Fibroblast of pulmonary artery (primary cell): ENCODE results near the gene PKP4.

ENCODE experiments used
- DNase-seq: peaks from one replicate; pipeline ENCODE4 v3.0.0-alpha.2; 2010; ENCODE audit warnings: low read depth
- H3K4me3 ChIP-seq: replicated peaks from 2 replicates; pipeline ENCODE4 v1.5.1; 2011; ENCODE audit warnings: low read depth, mild to moderate bottlenecking, control low read depth, low read length, moderate library complexity
- TF ChIP-seq, protein P1 (sequence below): IDR thresholded peaks from 2 replicates; pipeline ENCODE4 v1.5.1; 2011; ENCODE audit warnings: mild to moderate bottlenecking, control low read depth, low read length, inconsistent platforms; ENCODE audit errors: missing control alignments

Gene PKP4

DNA sequence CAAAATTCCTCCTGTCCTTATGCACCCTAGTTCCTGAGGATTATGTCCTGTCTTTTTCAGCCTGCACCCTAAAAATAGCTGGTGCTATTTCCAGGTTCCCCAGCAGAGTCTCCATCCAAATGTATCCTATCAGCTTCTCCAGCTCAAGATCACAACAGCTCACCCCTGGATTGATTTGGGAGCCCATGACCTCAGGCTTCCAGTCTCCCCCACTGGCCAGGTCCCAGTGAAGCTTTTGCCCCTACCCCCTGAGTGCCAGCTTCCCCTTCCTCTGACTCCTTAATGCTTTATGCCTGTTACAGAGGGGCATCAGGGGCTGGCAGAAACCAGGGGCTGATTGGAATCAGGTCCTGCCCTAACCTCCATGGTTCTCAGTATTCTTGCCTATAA is 261.4 kb downstream of the PKP4 start:
- no peak for DNase-seq
- H3K4me3 ChIP-seq: no peak overlapping the region
- TF ChIP-seq, protein P1, sequence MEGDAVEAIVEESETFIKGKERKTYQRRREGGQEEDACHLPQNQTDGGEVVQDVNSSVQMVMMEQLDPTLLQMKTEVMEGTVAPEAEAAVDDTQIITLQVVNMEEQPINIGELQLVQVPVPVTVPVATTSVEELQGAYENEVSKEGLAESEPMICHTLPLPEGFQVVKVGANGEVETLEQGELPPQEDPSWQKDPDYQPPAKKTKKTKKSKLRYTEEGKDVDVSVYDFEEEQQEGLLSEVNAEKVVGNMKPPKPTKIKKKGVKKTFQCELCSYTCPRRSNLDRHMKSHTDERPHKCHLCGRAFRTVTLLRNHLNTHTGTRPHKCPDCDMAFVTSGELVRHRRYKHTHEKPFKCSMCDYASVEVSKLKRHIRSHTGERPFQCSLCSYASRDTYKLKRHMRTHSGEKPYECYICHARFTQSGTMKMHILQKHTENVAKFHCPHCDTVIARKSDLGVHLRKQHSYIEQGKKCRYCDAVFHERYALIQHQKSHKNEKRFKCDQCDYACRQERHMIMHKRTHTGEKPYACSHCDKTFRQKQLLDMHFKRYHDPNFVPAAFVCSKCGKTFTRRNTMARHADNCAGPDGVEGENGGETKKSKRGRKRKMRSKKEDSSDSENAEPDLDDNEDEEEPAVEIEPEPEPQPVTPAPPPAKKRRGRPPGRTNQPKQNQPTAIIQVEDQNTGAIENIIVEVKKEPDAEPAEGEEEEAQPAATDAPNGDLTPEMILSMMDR: no peak

DNA sequence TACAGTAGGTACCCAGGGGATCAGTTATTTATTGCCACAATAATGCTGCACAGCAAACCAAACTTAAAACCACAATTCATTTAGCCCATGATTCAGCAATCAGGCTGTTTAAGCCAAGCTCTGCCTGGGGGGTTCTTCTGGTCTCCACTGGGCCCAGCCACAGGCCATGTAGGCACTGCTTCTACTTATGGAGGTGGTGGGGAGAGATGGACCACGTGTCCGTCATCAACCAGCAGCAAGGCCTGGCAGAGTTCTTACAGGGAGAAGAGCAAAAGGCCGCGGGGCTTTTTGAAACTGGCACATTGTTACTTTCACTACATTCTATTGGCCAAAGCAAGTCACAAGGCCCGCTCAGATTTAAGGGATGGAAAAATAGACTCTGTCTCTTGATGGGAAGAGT is 262.1 kb downstream of the PKP4 start:
- H3K4me3 ChIP-seq: no peak overlapping the region
- no peak for DNase-seq
- TF ChIP-seq, protein P1: no peak

DNA sequence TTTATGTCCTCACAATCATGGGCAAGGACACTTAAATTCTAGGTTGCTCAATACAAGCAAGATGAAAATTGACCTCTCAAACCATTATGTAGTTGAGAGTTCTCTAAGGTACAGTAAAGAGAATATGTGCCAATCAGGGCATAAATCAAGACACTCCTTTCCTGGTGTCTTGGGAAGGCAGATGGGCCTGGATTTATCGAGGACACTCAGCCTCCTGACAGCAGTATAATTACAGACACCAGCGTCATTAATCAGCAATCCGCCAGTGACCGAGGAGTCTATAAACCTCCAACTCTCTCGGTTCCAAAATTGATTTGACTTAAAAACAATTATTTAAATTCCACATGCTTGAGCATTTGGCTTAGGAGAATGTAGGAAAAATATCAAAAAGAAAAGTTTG is 262.7 kb downstream of the PKP4 start:
- DNase-seq: no peak
- TF ChIP-seq, protein P1: no peak
- no peak overlapping the region for H3K4me3 ChIP-seq

DNA sequence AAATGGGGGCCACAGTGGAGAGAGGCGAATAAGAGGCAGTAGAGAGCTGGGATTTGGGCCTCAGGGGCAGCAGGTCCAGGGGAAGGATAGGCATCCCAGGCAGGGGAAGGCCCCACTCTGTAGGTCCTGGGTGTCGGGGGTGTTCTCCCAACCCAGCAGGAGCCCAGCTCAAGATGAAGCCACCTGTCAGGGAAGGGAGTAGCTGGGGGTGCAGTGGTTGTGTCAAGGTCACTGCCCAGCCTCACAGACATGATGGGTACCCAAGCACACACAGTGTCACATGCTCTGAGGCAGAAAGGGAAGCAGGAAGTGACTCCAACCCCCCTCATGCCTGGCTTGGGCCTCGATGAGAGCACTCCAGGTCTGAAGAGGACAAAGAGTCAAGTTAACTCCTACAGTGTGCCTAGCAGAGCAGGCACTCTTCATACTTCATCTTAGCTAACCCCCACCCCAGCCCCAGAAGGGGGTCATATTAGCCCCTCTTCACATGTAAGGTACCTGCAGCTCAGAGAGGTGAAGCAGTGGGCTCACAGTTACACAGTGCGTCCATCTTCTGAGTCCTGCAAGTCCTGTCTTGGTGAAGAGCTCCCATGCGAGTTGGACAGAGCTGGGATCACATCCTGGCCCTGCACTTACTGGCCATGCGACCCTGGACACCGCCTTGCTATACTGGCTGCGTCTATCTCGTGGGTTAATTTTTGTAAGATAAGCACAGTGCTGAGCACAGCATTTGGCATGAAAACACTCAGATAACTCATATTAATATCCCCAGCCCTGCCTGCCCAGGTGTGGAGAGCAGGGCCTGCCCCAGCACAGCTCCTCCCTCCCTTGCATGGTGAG is 265.7 kb downstream of the PKP4 start:
- DNase-seq: no peak
- no peak overlapping the region for H3K4me3 ChIP-seq
- TF ChIP-seq, protein P1: no peak

DNA sequence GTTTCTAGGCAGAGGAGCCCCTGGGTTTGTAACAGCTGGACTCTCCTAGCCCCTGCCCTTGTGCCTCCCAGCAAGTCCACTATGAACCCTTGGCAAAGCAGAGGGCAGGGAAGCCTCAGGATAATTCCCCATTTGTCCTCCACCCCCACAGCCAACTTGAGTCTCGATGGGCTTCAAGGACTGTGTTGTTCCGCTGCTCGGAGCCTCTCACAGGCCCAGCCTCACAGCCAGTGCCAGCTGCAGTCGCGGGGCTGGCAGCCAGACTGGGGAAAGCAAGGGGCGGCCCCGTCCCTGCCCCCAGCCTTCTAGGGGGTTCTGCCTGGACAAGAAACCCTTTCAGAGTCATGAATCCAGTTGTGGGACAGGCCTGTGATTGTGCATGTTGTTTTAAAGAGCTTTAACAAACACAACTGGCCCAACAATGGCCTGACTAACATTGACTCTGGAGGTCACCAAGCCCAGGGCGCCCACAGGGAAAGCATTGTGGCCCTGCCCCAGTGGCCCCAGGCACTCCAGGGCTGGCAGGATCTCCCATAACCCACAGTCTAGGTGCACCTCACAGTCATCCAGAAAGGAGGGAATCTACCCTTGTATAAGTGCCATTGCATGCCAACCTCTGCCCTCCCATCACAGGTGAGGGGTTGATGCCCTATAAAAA is 266.6 kb downstream of the PKP4 start:
- TF ChIP-seq, protein P1: no peak
- no peak overlapping the region for H3K4me3 ChIP-seq

DNA sequence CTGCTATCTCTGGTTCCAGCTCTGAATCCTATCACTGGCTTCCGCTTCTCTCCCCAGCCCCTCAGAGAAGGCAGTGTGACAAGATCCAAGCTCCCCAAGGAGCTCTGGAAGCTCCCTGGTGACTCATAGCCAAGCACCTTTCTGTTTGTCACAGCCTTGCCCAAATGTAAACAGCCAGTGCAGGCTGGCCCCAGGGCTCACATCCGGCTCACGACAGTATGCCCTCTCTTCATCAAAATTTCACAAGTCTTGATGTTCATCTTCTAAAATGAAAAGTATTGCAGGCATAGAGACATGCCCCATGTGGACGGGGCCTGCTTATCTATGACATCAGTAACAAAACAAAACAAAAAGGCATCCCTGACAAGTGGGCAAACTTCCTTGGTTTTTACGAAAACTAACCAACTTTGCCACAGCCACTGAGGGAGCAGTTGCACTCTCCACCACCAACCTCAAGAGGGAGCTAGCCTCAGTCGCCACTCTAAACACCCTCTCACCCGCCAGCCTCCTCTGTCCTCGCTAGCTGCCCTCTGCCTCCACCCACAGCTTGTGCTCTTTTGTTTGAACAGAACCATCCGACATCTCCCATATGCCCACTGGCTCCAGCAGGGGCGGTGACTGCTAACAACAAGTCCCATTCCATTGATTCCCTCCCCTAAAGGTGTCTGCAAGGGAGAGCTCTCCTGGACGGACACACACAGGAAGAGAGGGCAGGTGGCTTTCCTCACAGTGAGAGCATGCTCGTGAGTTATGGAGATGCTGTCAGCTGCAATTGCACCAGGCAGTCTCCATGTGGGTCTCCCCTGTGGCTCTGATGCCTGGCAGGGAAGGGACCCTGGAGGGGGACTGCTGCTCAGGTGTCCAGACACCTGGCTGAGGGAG is 267.4 kb downstream of the PKP4 start:
- no peak for DNase-seq
- TF ChIP-seq, protein P1: peak; percentile 25
- H3K4me3 ChIP-seq: no peak overlapping the region

More for the DNA sequence above, 266.6 kb downstream of the PKP4 start:
- no peak for DNase-seq
